ENCODE results near the gene SLC44A1. TPM values are rescaled to one million over a fixed set of nuclear protein-coding genes. Genes with fewer than 3 reads are reported as not detected.
A peak's percentile ranks its signal among the peaks of the same experiment; 100 is the strongest.

The SLC44A1 gene
- total RNA-seq, 1 experiment from 2014 or later, result 3.7 TPM

GRCh38 chr9:105236261-105236660, 8.2 kb upstream of the SLC44A1 start:
- no peaks in the 10 kb centered on the region for H3K9me2 ChIP-seq (replicated peaks; ENCODE audit: insufficient read depth, low read length)
- no peaks in the 10 kb centered on the region for H3K79me2 ChIP-seq (ENCODE audit: low read length)
- no peak overlapping the region for H3K4me2 ChIP-seq (ENCODE audit: low read depth, low read length, poor library complexity, severe bottlenecking)
- H3K9me3 ChIP-seq (ENCODE audit: low read length), result no peaks in the 10 kb centered on the region
- no peak overlapping the region for H3K4me3 ChIP-seq (ENCODE audit: low read length)
- no peaks in the 10 kb centered on the region for H3K36me3 ChIP-seq (ENCODE audit: insufficient read depth, low read length)
- no peaks in the 10 kb centered on the region for H3K4me1 ChIP-seq (ENCODE audit: low read length)
- no peak overlapping the region for H3K9ac ChIP-seq (ENCODE audit: low read length)
- no peak overlapping the region for H2AFZ ChIP-seq (ENCODE audit: low read length)
- DNase-seq, result no peak
- H4K20me1 ChIP-seq (ENCODE audit: insufficient read depth, low read depth, low read length), result no peaks in the 10 kb centered on the region
- no peaks in the 10 kb centered on the region for H3K27me3 ChIP-seq (ENCODE audit: low read length)
- no peak overlapping the region for H3K27ac ChIP-seq (ENCODE audit: low read length)

- H3K9me2 ChIP-seq (replicated peaks; ENCODE audit: insufficient read depth, low read length), result no peaks in the 10 kb centered on the region
- H3K9me3 ChIP-seq (ENCODE audit: low read length), result no peaks in the 10 kb centered on the region
- no peaks in the 10 kb centered on the region for H3K36me3 ChIP-seq (ENCODE audit: insufficient read depth, low read length)
- no peaks in the 10 kb centered on the region for H3K79me2 ChIP-seq (ENCODE audit: low read length)
- H3K4me2 ChIP-seq (ENCODE audit: low read depth, low read length, poor library complexity, severe bottlenecking), result no peak overlapping the region
- H3K27ac ChIP-seq (ENCODE audit: low read length), result no peak overlapping the region
- no peaks in the 10 kb centered on the region for H4K20me1 ChIP-seq (ENCODE audit: insufficient read depth, low read depth, low read length)
- H2AFZ ChIP-seq (ENCODE audit: low read length), result no peak overlapping the region
- H3K27me3 ChIP-seq (ENCODE audit: low read length), result no peaks in the 10 kb centered on the region
- no peaks in the 10 kb centered on the region for H3K4me1 ChIP-seq (ENCODE audit: low read length)
- no peak overlapping the region for H3K4me3 ChIP-seq (ENCODE audit: low read length)
- no peak overlapping the region for H3K9ac ChIP-seq (ENCODE audit: low read length)
- no peak for DNase-seq
Measured at GRCh38 chr9:105237246-105237645, 7.2 kb upstream of the SLC44A1 start.

- no peak overlapping the region for H3K4me3 ChIP-seq (ENCODE audit: low read length)
- H3K9ac ChIP-seq (ENCODE audit: low read length), result no peak overlapping the region
- no peaks in the 10 kb centered on the region for H3K79me2 ChIP-seq (ENCODE audit: low read length)
- H2AFZ ChIP-seq (ENCODE audit: low read length), result no peak overlapping the region
- H3K4me1 ChIP-seq (ENCODE audit: low read length), result no peaks in the 10 kb centered on the region
- no peaks in the 10 kb centered on the region for H3K36me3 ChIP-seq (ENCODE audit: insufficient read depth, low read length)
- H3K27ac ChIP-seq (ENCODE audit: low read length), result no peak overlapping the region
- H4K20me1 ChIP-seq (ENCODE audit: insufficient read depth, low read depth, low read length), result no peaks in the 10 kb centered on the region
- no peak for DNase-seq
- no peaks in the 10 kb centered on the region for H3K27me3 ChIP-seq (ENCODE audit: low read length)
- H3K9me2 ChIP-seq (replicated peaks; ENCODE audit: insufficient read depth, low read length), result no peaks in the 10 kb centered on the region
- H3K9me3 ChIP-seq (ENCODE audit: low read length), result no peaks in the 10 kb centered on the region
- no peak overlapping the region for H3K4me2 ChIP-seq (ENCODE audit: low read depth, low read length, poor library complexity, severe bottlenecking)
Measured at GRCh38 chr9:105238302-105238701, 6.1 kb upstream of the SLC44A1 start.

GRCh38 chr9:105241356-105242043, 3.0 kb upstream of the SLC44A1 start:
- Histone ChIP-seq H3K79me2 (ENCODE audit: low read length) (no peaks in the 10 kb centered on the region), H3K27me3 (ENCODE audit: low read length) (no peaks in the 10 kb centered on the region; the same call in 1 of the 2 replicates), H4K20me1 (ENCODE audit: insufficient read depth, low read depth, low read length) (no peaks in the 10 kb centered on the region), H2AFZ (ENCODE audit: low read length) (no peak overlapping the region), H3K9me2 (replicated peaks; ENCODE audit: insufficient read depth, low read length) (no peaks in the 10 kb centered on the region), H3K4me2 (ENCODE audit: low read depth, low read length, poor library complexity, severe bottlenecking) (no peak overlapping the region), H3K36me3 (ENCODE audit: insufficient read depth, low read length) (no peaks in the 10 kb centered on the region), H3K4me1 (ENCODE audit: low read length) (peaks cover 18% of the 10 kb centered on the region), H3K4me3 (ENCODE audit: low read length) (no peak overlapping the region), H3K9ac (ENCODE audit: low read length) (no peak overlapping the region), H3K27ac (ENCODE audit: low read length) (no peak overlapping the region), H3K9me3 (ENCODE audit: low read length) (no peaks in the 10 kb centered on the region)
- no peak for DNase-seq

GRCh38 chr9:105242062-105242461, 2.4 kb upstream of the SLC44A1 start:
- Histone ChIP-seq H3K36me3 (ENCODE audit: insufficient read depth, low read length) (no peaks in the 10 kb centered on the region), H3K4me3 (ENCODE audit: low read length) (no peak overlapping the region), H3K9ac (ENCODE audit: low read length) (no peak overlapping the region), H2AFZ (ENCODE audit: low read length) (no peak overlapping the region), H3K79me2 (ENCODE audit: low read length) (no peaks in the 10 kb centered on the region), H3K4me2 (ENCODE audit: low read depth, low read length, poor library complexity, severe bottlenecking) (no peak overlapping the region), H3K27me3 (ENCODE audit: low read length) (no peaks in the 10 kb centered on the region; the same call in 1 of the 2 replicates), H3K4me1 (ENCODE audit: low read length) (peaks cover 18% of the 10 kb centered on the region), H3K9me2 (replicated peaks; ENCODE audit: insufficient read depth, low read length) (no peaks in the 10 kb centered on the region), H4K20me1 (ENCODE audit: insufficient read depth, low read depth, low read length) (no peaks in the 10 kb centered on the region), H3K27ac (ENCODE audit: low read length) (no peak overlapping the region), H3K9me3 (ENCODE audit: low read length) (no peaks in the 10 kb centered on the region)
- no peak for DNase-seq

- no peak overlapping the region for H2AFZ ChIP-seq (ENCODE audit: low read length)
- DNase-seq, result no peak
- no peaks in the 10 kb centered on the region for H3K36me3 ChIP-seq (ENCODE audit: insufficient read depth, low read length)
- no peak overlapping the region for H3K27ac ChIP-seq (ENCODE audit: low read length)
- H3K79me2 ChIP-seq (ENCODE audit: low read length), result no peaks in the 10 kb centered on the region
- H4K20me1 ChIP-seq (ENCODE audit: insufficient read depth, low read depth, low read length), result no peaks in the 10 kb centered on the region
- no peak overlapping the region for H3K4me2 ChIP-seq (ENCODE audit: low read depth, low read length, poor library complexity, severe bottlenecking)
- no peak overlapping the region for H3K4me3 ChIP-seq (ENCODE audit: low read length)
- H3K4me1 ChIP-seq (ENCODE audit: low read length), result peaks cover 18% of the 10 kb centered on the region
- no peaks in the 10 kb centered on the region; the same call in 1 of the 2 replicates for H3K27me3 ChIP-seq (ENCODE audit: low read length)
- H3K9ac ChIP-seq (ENCODE audit: low read length), result no peak overlapping the region
- H3K9me2 ChIP-seq (replicated peaks; ENCODE audit: insufficient read depth, low read length), result no peaks in the 10 kb centered on the region
- no peaks in the 10 kb centered on the region for H3K9me3 ChIP-seq (ENCODE audit: low read length)
Measured at GRCh38 chr9:105242557-105242956, 1.9 kb upstream of the SLC44A1 start.

GRCh38 chr9:105243015-105243686, 1.3 kb upstream of the SLC44A1 start:
- Histone ChIP-seq H2AFZ (ENCODE audit: low read length) (no peak overlapping the region), H3K9me2 (replicated peaks; ENCODE audit: insufficient read depth, low read length) (no peaks in the 10 kb centered on the region), H3K4me2 (ENCODE audit: low read depth, low read length, poor library complexity, severe bottlenecking) (no peak overlapping the region), H4K20me1 (ENCODE audit: insufficient read depth, low read depth, low read length) (no peaks in the 10 kb centered on the region), H3K79me2 (ENCODE audit: low read length) (no peaks in the 10 kb centered on the region), H3K27ac (ENCODE audit: low read length) (no peak overlapping the region), H3K9me3 (ENCODE audit: low read length) (no peaks in the 10 kb centered on the region), H3K4me3 (ENCODE audit: low read length) (no peak overlapping the region), H3K9ac (ENCODE audit: low read length) (no peak overlapping the region), H3K36me3 (ENCODE audit: insufficient read depth, low read length) (no peaks in the 10 kb centered on the region), H3K4me1 (ENCODE audit: low read length) (peaks cover 18% of the 10 kb centered on the region), H3K27me3 (ENCODE audit: low read length) (no peaks in the 10 kb centered on the region; the same call in 1 of the 2 replicates)
- no peak for DNase-seq

- no peaks in the 10 kb centered on the region for H3K9me2 ChIP-seq (replicated peaks; ENCODE audit: insufficient read depth, low read length)
- H3K27ac ChIP-seq (ENCODE audit: low read length), result no peak overlapping the region
- H3K9ac ChIP-seq (ENCODE audit: low read length), result peak overlapping the region; percentile 65
- H3K4me2 ChIP-seq (ENCODE audit: low read depth, low read length, poor library complexity, severe bottlenecking), result peak overlapping the region; percentile 78
- no peaks in the 10 kb centered on the region for H3K79me2 ChIP-seq (ENCODE audit: low read length)
- no peaks in the 10 kb centered on the region; the same call in 1 of the 2 replicates for H3K27me3 ChIP-seq (ENCODE audit: low read length)
- 0 out of 2 replicates have a peak, but pooled peaks cover 5% of the 10 kb centered on the region for H4K20me1 ChIP-seq (ENCODE audit: insufficient read depth, low read depth, low read length)
- H3K9me3 ChIP-seq (ENCODE audit: low read length), result no peaks in the 10 kb centered on the region
- H3K36me3 ChIP-seq (ENCODE audit: insufficient read depth, low read length), result no peaks in the 10 kb centered on the region
- no peak for DNase-seq
- peak overlapping the region; percentile 52; the same call in 1 of the 2 replicates for H2AFZ ChIP-seq (ENCODE audit: low read length)
- peak overlapping the region; percentile 79 for H3K4me3 ChIP-seq (ENCODE audit: low read length)
- H3K4me1 ChIP-seq (ENCODE audit: low read length), result peaks cover 18% of the 10 kb centered on the region
Measured at GRCh38 chr9:105244734-105245028, 230 bp downstream of the SLC44A1 start.
